Activated CD4-positive, CD25-positive, alpha-beta regulatory T cell treated with anti-CD3 and anti-CD28 coated beads, Interleukin-2, amount 50 U/mL, for 24 hours (primary cell): ENCODE results near the gene SLC39A13.

ENCODE experiments used
- ATAC-seq, 2 donors: fragments of 150-1000 bp; cut with Tn5 transposase; one replicate each; pipeline ENCODE4 v1.10.0; 2021; ENCODE audit warnings: mild to moderate bottlenecking in 1 of 2, moderate library complexity in 1 of 2

SLC39A13 gene

GRCh38 chr11:47406896-47407745, 1.3 kb upstream of the SLC39A13 start:
- no peak for ATAC-seq

- ATAC-seq: no peak
These were observed 429 bp downstream of the SLC39A13 start for GRCh38 chr11:47408598-47409439.

GRCh38 chr11:47409440-47410369, 1.3 kb downstream of the SLC39A13 start:
- ATAC-seq: no peak

GRCh38 chr11:47410370-47411264, 2.2 kb downstream of the SLC39A13 start:
- no peak for ATAC-seq

- ATAC-seq: no peak
These were observed 3.7 kb downstream of the SLC39A13 start for GRCh38 chr11:47411884-47412746.

GRCh38 chr11:47413351-47413750, 5.0 kb downstream of the SLC39A13 start:
- no peak for ATAC-seq

- no peak for ATAC-seq
These were observed 5.7 kb downstream of the SLC39A13 start for GRCh38 chr11:47413908-47414684.

GRCh38 chr11:47414685-47415070, 6.3 kb downstream of the SLC39A13 start:
- ATAC-seq: no peak

GRCh38 chr11:47415091-47415854, 6.9 kb downstream of the SLC39A13 start:
- ATAC-seq: no peak

- ATAC-seq: no peak
These were observed 7.6 kb downstream of the SLC39A13 start for GRCh38 chr11:47415949-47416472.

- no peak for ATAC-seq
These were observed 9.3 kb downstream of the SLC39A13 start for GRCh38 chr11:47417712-47418111.

GRCh38 chr11:47418454-47419259, 10.3 kb downstream of the SLC39A13 start:
- no peak for ATAC-seq

GRCh38 chr11:47425611-47426010, 17.2 kb downstream of the SLC39A13 start:
- ATAC-seq: no peak

- peak; percentile 91 to 94 for ATAC-seq
These were observed 17.9 kb downstream of the SLC39A13 start, which contains the start of gene PSMC3 for GRCh38 chr11:47426062-47426956. Gene PSMC3, minus strand, starts transcription at chr11:47426439. Its CDS starts 160 bp downstream, at chr11:47426279.

- no peak for ATAC-seq
These were observed 22.1 kb downstream of the SLC39A13 start for GRCh38 chr11:47430524-47430923.

GRCh38 chr11:47431356-47432083, 23.1 kb downstream of the SLC39A13 start:
- no peak for ATAC-seq
